ENCODE data around the gene DAPK1. TPM values are rescaled to one million over a fixed set of nuclear protein-coding genes. Genes with fewer than 3 reads are reported as not detected.

DAPK1 gene
- total and polyA plus RNA-seq, 2 experiments from 2014 or later, result 44.4 to 62.3 TPM

- H3K27ac ChIP-seq, result no peak overlapping the region
- H3K9me3 ChIP-seq (ENCODE audit: low read depth), result no peaks in the 10 kb centered on the region
- no peak for DNase-seq (ENCODE audit: low spot score)
- peaks cover 69% of the 10 kb centered on the region for H3K79me2 ChIP-seq
- peaks cover 3% of the 10 kb centered on the region for H3K4me1 ChIP-seq (ENCODE audit: insufficient read depth)
- H3K36me3 ChIP-seq (replicated peaks; ENCODE audit: insufficient read depth, low read depth), result no peaks in the 10 kb centered on the region
- no peak overlapping the region for H3K4me2 ChIP-seq
- WGBS (ENCODE audit: low lambda C conversion rate, missing lambda C conversion rate), result 92% methylated on average over 5 of the region's 5 CpGs
- no peak for TF ChIP-seq CTCF (IDR thresholded peaks at IDR 0.05; ENCODE audit: poor library complexity)
- TF ChIP-seq EZH2phosphoT487 (IDR thresholded peaks at IDR 0.05; ENCODE audit: low read depth, severe bottlenecking, unreplicated experiment), result no peak
- no peak for TF ChIP-seq EZH2 (IDR thresholded peaks at IDR 0.05; ENCODE audit: borderline replicate concordance)
- H3K27me3 ChIP-seq, result no peaks in the 10 kb centered on the region
- no peak overlapping the region for H3K4me3 ChIP-seq
- H2AFZ ChIP-seq, result no peak overlapping the region
- no peaks in the 10 kb centered on the region for H3K9me2 ChIP-seq (replicated peaks; ENCODE audit: insufficient read depth)
- H4K20me1 ChIP-seq (ENCODE audit: insufficient read depth, poor library complexity, severe bottlenecking), result no peaks in the 10 kb centered on the region
Observed at GRCh38 chr9:87524061-87524460, 26.4 kb downstream of the DAPK1 start.

GRCh38 chr9:87525546-87526303, 28.1 kb downstream of the DAPK1 start:
- no peaks in the 10 kb centered on the region for H4K20me1 ChIP-seq (ENCODE audit: insufficient read depth, poor library complexity, severe bottlenecking)
- TF ChIP-seq EZH2 (IDR thresholded peaks at IDR 0.05; ENCODE audit: borderline replicate concordance) (no peak), CTCF (IDR thresholded peaks at IDR 0.05; ENCODE audit: poor library complexity) (no peak), EZH2phosphoT487 (IDR thresholded peaks at IDR 0.05; ENCODE audit: low read depth, severe bottlenecking, unreplicated experiment) (no peak)
- no peak overlapping the region for H3K27ac ChIP-seq
- H3K9me3 ChIP-seq (ENCODE audit: low read depth), result no peaks in the 10 kb centered on the region
- H3K27me3 ChIP-seq, result no peaks in the 10 kb centered on the region
- peaks cover 77% of the 10 kb centered on the region for H3K79me2 ChIP-seq
- no peak overlapping the region for H2AFZ ChIP-seq
- no peak overlapping the region for H3K4me3 ChIP-seq
- no peak for DNase-seq (ENCODE audit: low spot score)
- H3K36me3 ChIP-seq (replicated peaks; ENCODE audit: insufficient read depth, low read depth), result no peaks in the 10 kb centered on the region
- H3K9me2 ChIP-seq (replicated peaks; ENCODE audit: insufficient read depth), result no peaks in the 10 kb centered on the region
- no peaks in the 10 kb centered on the region for H3K4me1 ChIP-seq (ENCODE audit: insufficient read depth)
- no peak overlapping the region for H3K4me2 ChIP-seq
- WGBS (ENCODE audit: low lambda C conversion rate, missing lambda C conversion rate), result 79% methylated on average over 9 of the region's 9 CpGs

- 87% methylated on average over 13 of the region's 13 CpGs for WGBS (ENCODE audit: low lambda C conversion rate, missing lambda C conversion rate)
- H3K79me2 ChIP-seq, result peaks cover 71% of the 10 kb centered on the region
Observed at GRCh38 chr9:87527211-87527916, 29.7 kb downstream of the DAPK1 start.

More at GRCh38 chr9:87527211-87527916, 29.7 kb downstream of the DAPK1 start:
- Histone ChIP-seq H3K27ac (no peak overlapping the region), H4K20me1 (ENCODE audit: insufficient read depth, poor library complexity, severe bottlenecking) (no peaks in the 10 kb centered on the region), H3K27me3 (no peaks in the 10 kb centered on the region), H3K36me3 (replicated peaks; ENCODE audit: insufficient read depth, low read depth) (no peaks in the 10 kb centered on the region), H3K4me1 (ENCODE audit: insufficient read depth) (no peaks in the 10 kb centered on the region), H3K9me3 (ENCODE audit: low read depth) (no peaks in the 10 kb centered on the region), H2AFZ (no peak overlapping the region), H3K9me2 (replicated peaks; ENCODE audit: insufficient read depth) (no peaks in the 10 kb centered on the region), H3K4me3 (no peak overlapping the region), H3K4me2 (no peak overlapping the region)
- no peak for DNase-seq (ENCODE audit: low spot score)
- TF ChIP-seq CTCF (IDR thresholded peaks at IDR 0.05; ENCODE audit: poor library complexity) (no peak), EZH2phosphoT487 (IDR thresholded peaks at IDR 0.05; ENCODE audit: low read depth, severe bottlenecking, unreplicated experiment) (no peak), EZH2 (IDR thresholded peaks at IDR 0.05; ENCODE audit: borderline replicate concordance) (no peak)
